Gastrocnemius medialis (tissue), 4 donors: ENCODE data around the gene INTS7. TPM values are rescaled to one million over a fixed set of nuclear protein-coding genes. Genes with fewer than 3 reads are reported as not detected.
"Not testable (repeated sequence)": the region's sequence is repeated elsewhere in the genome, so short reads cannot be mapped to it uniquely, and the experiment has no call there.

ENCODE experiments used
- ATAC-seq, 2 donors: fragments of 150-250 bp; one replicate each; pipeline ENCODE4 v1.9.1; 2016
- DNase-seq, 2 donors: peaks; one replicate each; pipeline ENCODE4 v3.0.0-alpha.2; 2019
- H3K27ac ChIP-seq, 4 donors: fragments of 200-600 bp; sonication (generic); 1 replicate in 1 of 4; 2 replicates in 3 of 4; pipeline ENCODE4 v1.5.1; 2016 to 2018; ENCODE audit warnings: mild to moderate bottlenecking in 2 of 4, moderate library complexity in 1 of 4
- H3K27me3 ChIP-seq, 3 donors: fragments of 200-600 bp; sonication (generic) in 2 of 3; 1 replicate in 1 of 3; 2 replicates in 2 of 3; pipeline versions ENCODE4 v1.5.1 to v1.6.0; 2016 to 2019; ENCODE audit warnings: mild to moderate bottlenecking in 1 of 3, moderate library complexity in 1 of 3
- H3K36me3 ChIP-seq, 2 donors: fragments of 200-600 bp; sonication (generic) in 1 of 2; one replicate each; pipeline ENCODE4 v1.5.1; 2017 to 2018
- H3K4me1 ChIP-seq, 2 donors: fragments of 200-600 bp; sonication (generic) in 1 of 2; one replicate each; pipeline ENCODE4 v1.5.1; 2016 to 2017; ENCODE audit warnings: mild to moderate bottlenecking in 2 of 2
- H3K4me3 ChIP-seq, 4 donors: fragments of 200-600 bp; sonication (generic) in 3 of 4; 1 replicate in 1 of 4; 2 replicates in 3 of 4; pipeline ENCODE4 v1.5.1; 2016 to 2019; ENCODE audit warnings: mild to moderate bottlenecking in 2 of 4
- H3K9me3 ChIP-seq, 3 donors: fragments of 200-600 bp; sonication (generic) in 2 of 3; 1 replicate in 1 of 3; 2 replicates in 2 of 3; pipeline ENCODE4 v1.5.1; 2016 to 2019
- POLR2A ChIP-seq, 2 donors: fragments of 450-650 bp; IDR thresholded peaks; one replicate each; pipeline ENCODE4 v1.6.1; 2017; ENCODE audit warnings: antibody characterized with exemption in 2 of 2, mild to moderate bottlenecking in 2 of 2, moderate library complexity in 2 of 2
- in situ Hi-C, 4 donors: fragments of 200-750 bp; cut with MboI; loops; one replicate each; pipeline versions ENCODE4 v1.15.0 to v1.8.0; 2017; ENCODE audit warnings: low sequenced_read_pairs in 4 of 4
- intact Hi-C: fragments of 100-400 bp; cut with DNase I; formaldehyde crosslinking; loops from one replicate; pipeline ENCODE4 v1.15.1; 2023; ENCODE audit warnings: low total_unique reads
- total RNA-seq, 4 donors: library from RNA; depleted of rRNA; stranded (reverse); fragments of >200 nt; gene quantifications; one replicate each; pipeline versions ENCODE4 v1.1.0 to v1.2.3, GENCODE V29; 2016
- TF ChIP-seq, protein P1 (sequence below), 5 experiments: fragments of 450-650 bp in 3 of 5; fragments of 200-600 bp in 2 of 5; sonication (generic) in 2 of 5; IDR thresholded peaks in 4 of 5; conservative IDR thresholded peaks in 1 of 5; 1 replicate in 4 of 5; 2 replicates in 1 of 5; pipeline ENCODE4 v1.5.1; 2016 to 2019; ENCODE audit warnings: antibody characterized with exemption in 5 of 5, mild to moderate bottlenecking in 3 of 5, moderate library complexity in 3 of 5

Gene INTS7
- total RNA-seq, 4 donors from 2014 or later = 4.0 to 8.0 (median 6.6) TPM

DNA sequence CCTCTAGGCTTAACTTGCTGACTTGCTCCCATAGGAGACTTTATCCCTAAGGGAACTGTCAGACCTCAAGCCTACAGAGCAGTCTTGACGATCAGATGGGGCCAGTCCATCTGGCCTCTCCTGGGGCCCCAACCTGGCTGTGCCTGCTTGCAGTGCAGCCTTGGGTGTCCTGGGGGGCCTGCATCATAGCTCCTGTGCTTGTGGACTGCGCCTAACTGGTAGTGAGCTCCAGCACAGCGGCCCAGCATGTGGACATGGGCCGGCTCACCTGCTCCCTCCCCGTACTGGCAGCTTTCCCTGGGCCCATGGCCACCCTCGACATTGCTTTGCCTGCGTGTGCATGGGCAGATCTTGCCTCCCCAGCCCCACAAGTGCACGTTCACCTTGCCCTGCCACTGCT is 76.1 kb downstream of the INTS7 start:
- no peak for DNase-seq
- intact Hi-C loops = no loop called here
- Histone ChIP-seq H3K36me3 (peaks cover 0 to 9% of the 10 kb centered on the region in 2 donors), H3K9me3 (no peaks in the 10 kb centered on the region), H3K4me3 (no peak overlapping the region), H3K27ac (no peak overlapping the region), H3K27me3 (no peaks in the 10 kb centered on the region), H3K4me1 (no peaks in the 10 kb centered on the region)
- TF ChIP-seq, protein P1, sequence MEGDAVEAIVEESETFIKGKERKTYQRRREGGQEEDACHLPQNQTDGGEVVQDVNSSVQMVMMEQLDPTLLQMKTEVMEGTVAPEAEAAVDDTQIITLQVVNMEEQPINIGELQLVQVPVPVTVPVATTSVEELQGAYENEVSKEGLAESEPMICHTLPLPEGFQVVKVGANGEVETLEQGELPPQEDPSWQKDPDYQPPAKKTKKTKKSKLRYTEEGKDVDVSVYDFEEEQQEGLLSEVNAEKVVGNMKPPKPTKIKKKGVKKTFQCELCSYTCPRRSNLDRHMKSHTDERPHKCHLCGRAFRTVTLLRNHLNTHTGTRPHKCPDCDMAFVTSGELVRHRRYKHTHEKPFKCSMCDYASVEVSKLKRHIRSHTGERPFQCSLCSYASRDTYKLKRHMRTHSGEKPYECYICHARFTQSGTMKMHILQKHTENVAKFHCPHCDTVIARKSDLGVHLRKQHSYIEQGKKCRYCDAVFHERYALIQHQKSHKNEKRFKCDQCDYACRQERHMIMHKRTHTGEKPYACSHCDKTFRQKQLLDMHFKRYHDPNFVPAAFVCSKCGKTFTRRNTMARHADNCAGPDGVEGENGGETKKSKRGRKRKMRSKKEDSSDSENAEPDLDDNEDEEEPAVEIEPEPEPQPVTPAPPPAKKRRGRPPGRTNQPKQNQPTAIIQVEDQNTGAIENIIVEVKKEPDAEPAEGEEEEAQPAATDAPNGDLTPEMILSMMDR (IDR thresholded peaks at IDR 0.05 in 4 of 5, conservative IDR thresholded peaks at IDR 0.05 in 1 of 5) = no peak
- no peak for TF ChIP-seq POLR2A (IDR thresholded peaks at IDR 0.05)
- no peak for ATAC-seq
- in situ Hi-C loops = no loop called here

- in situ Hi-C loops, H3K4me1 ChIP-seq, H3K27me3 ChIP-seq, H3K27ac ChIP-seq, ATAC-seq, H3K4me3 ChIP-seq, H3K9me3 ChIP-seq, intact Hi-C loops, H3K36me3 ChIP-seq, DNase-seq: not testable (repeated sequence)
These were observed 81.3 kb downstream of the INTS7 start for GRCh38 chr1:211954028-211954427.

DNA sequence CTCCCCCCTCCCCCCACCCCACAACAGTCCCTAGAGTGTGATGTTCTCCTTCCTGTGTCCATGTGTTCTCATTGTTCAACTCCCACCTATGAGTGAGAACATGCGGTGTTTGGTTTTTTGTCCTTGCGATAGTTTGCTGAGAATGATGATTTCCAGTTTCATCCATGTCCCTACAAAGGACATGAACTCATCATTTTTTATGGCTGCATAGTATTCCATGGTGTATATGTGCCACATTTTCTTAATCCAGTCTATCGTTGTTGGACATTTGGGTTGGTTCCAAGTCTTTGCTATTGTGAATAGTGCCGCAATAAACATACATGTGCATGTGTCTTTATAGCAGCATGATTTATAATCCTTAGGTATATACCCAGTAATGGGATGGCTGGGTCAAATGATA is 81.8 kb downstream of the INTS7 start:
- in situ Hi-C loops, H3K36me3 ChIP-seq, H3K4me3 ChIP-seq, H3K27me3 ChIP-seq, ATAC-seq, H3K9me3 ChIP-seq, DNase-seq, H3K27ac ChIP-seq, intact Hi-C loops, H3K4me1 ChIP-seq: not testable (repeated sequence)

DNA sequence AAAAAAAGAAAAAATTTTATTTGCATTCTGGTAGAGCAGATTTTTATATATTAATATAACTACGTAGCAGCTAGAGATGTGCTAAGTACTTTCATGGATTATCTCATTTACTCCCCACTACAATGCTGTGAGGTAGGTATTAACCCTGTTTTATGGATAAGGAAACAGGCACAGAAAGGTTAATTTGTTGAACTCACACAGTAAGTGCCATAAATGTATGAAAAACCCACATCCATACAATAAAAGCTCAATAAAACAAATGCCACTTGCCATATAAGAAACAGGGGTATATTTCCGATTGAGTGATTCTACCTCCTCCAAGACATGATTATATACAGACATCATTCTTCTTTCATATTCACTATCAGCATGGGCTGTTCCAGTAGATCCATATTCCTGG is 83.1 kb downstream of the INTS7 start:
- Histone ChIP-seq H3K4me1 (peaks cover 0 to 4% of the 10 kb centered on the region in 2 donors), H3K36me3 (no peaks in the 10 kb centered on the region), H3K9me3 (no peaks in the 10 kb centered on the region), H3K27ac (no peak overlapping the region), H3K4me3 (no peak overlapping the region), H3K27me3 (no peaks in the 10 kb centered on the region)
- intact Hi-C loops (no loop called here), in situ Hi-C loops (no loop called here)
- ATAC-seq (no peak), DNase-seq (no peak)
- TF ChIP-seq POLR2A (IDR thresholded peaks at IDR 0.05) = no peak
- TF ChIP-seq, protein P1 (IDR thresholded peaks at IDR 0.05 in 4 of 5, conservative IDR thresholded peaks at IDR 0.05 in 1 of 5) = no peak

DNA sequence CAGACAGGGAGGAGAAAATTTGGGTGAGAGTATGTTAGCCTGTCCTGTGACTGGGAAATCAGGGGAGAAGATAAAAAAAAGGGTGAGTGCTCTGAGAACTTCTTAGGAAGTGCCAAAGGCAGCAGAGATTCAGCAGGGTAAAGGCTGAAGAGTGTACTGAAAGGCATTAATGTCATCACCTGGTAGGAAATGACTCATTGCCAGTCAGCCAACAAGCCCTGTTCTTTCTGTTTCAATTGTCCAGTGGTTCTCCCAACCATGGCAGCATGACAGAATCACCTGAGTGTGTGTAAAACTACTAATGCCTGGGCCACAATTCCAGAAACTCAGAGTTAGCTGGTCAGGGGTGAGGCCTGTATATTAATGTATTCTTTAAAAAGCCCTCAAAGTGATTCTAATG is 83.5 kb downstream of the INTS7 start:
- Histone ChIP-seq H3K4me1 (peaks cover 0 to 4% of the 10 kb centered on the region in 2 donors), H3K36me3 (no peaks in the 10 kb centered on the region), H3K27me3 (no peaks in the 10 kb centered on the region), H3K4me3 (no peak overlapping the region), H3K27ac (no peak overlapping the region), H3K9me3 (no peaks in the 10 kb centered on the region)
- in situ Hi-C loops (no loop called here), intact Hi-C loops (no loop called here)
- DNase-seq (no peak), ATAC-seq (no peak)
- TF ChIP-seq POLR2A (IDR thresholded peaks at IDR 0.05) = no peak
- TF ChIP-seq, protein P1 (IDR thresholded peaks at IDR 0.05 in 4 of 5, conservative IDR thresholded peaks at IDR 0.05 in 1 of 5) = no peak

GRCh38 chr1:211948377-211948776 is 87.0 kb downstream of the INTS7 start:
- H3K27ac ChIP-seq = no peak overlapping the region
- intact Hi-C loops (no loop called here), in situ Hi-C loops (no loop called here)
- no peak overlapping the region for H3K4me3 ChIP-seq
- TF ChIP-seq, protein P1 (IDR thresholded peaks at IDR 0.05 in 4 of 5, conservative IDR thresholded peaks at IDR 0.05 in 1 of 5) = no peak
- no peak for TF ChIP-seq POLR2A (IDR thresholded peaks at IDR 0.05)
- no peak for DNase-seq
- no peaks in the 10 kb centered on the region for H3K9me3 ChIP-seq
- no peak for ATAC-seq
- peaks cover 0 to 4% of the 10 kb centered on the region in 2 donors for H3K4me1 ChIP-seq
- H3K36me3 ChIP-seq = no peaks in the 10 kb centered on the region
- no peaks in the 10 kb centered on the region for H3K27me3 ChIP-seq
